PC-3 (cell line): Measurements from ENCODE around the gene NLRP10. TPM values are rescaled to one million over a fixed set of nuclear protein-coding genes. Genes with fewer than 3 reads are reported as not detected.

Source experiments
- ATAC-seq: fragments of 200-7000 bp; cut with Tn5 transposase; 2 replicates; pipeline ENCODE4 v1.9.1; 2020; ENCODE audit warnings: mild to moderate bottlenecking, moderate library complexity
- BruUV-seq: library from RNA; stranded (reverse); fragments of 400-500 nt; replicated peaks from 2 replicates; lab custom pipeline; 2021; lab: Mats Ljungman, UMichigan
- CTCF ChIA-PET: fragments of 300-600 bp; sonication (Branson Sonifier 250); formaldehyde crosslinking; loops from one replicate; lab custom pipeline; 2022; ENCODE audit warnings: antibody characterized with exemption; lab: Charles Lee
- POLR2A ChIA-PET: fragments of 300-600 bp; sonication (Branson Sonifier 250); formaldehyde crosslinking; loops from one replicate; lab custom pipeline; 2022; ENCODE audit warnings: antibody characterized with exemption; ENCODE audit not compliant: unreplicated experiment; lab: Charles Lee
- DNase-seq: peaks from one replicate; pipeline ENCODE4 v3.0.0-alpha.2; 2015
- H2AFZ ChIP-seq: fragments of 300-600 bp; sonication (generic); 2 replicates; pipeline ENCODE4 v1.6.0; 2016; ENCODE audit warnings: antibody characterized with exemption, low read length
- H3F3A ChIP-seq: fragments of 300-600 bp; sonication (generic); one replicate; pipeline ENCODE4 v1.6.0; 2017; ENCODE audit warnings: antibody characterized with exemption, low read length, control low read depth, mild to moderate bottlenecking; ENCODE audit not compliant: unreplicated experiment
- H3K27ac ChIP-seq: fragments of 300-600 bp; sonication (generic); 2 replicates; pipeline ENCODE4 v1.5.1; 2016; ENCODE audit warnings: mild to moderate bottlenecking, low read length
- H3K27me3 ChIP-seq: fragments of 300-600 bp; sonication (generic); 2 replicates; pipeline ENCODE4 v1.6.1; 2016; ENCODE audit warnings: low read length, mixed read lengths
- H3K36me3 ChIP-seq: fragments of 300-600 bp; sonication (generic); 2 replicates; pipeline ENCODE4 v1.6.1; 2016; ENCODE audit warnings: low read depth, mixed run types, low read length, mixed read lengths
- H3K4me1 ChIP-seq: fragments of 300-600 bp; sonication (generic); 2 replicates; pipeline ENCODE4 v1.5.1; 2016; ENCODE audit warnings: low read length; ENCODE audit not compliant: insufficient read depth
- H3K4me2 ChIP-seq: fragments of 300-600 bp; sonication (generic); 2 replicates; pipeline ENCODE4 v1.6.0; 2016; ENCODE audit warnings: low read length
- H3K4me3 ChIP-seq: fragments of 300-600 bp; sonication (generic); 2 replicates; pipeline ENCODE4 v1.5.1; 2016; ENCODE audit warnings: mild to moderate bottlenecking, low read length, mixed read lengths
- H3K79me2 ChIP-seq: fragments of 300-600 bp; sonication (generic); 2 replicates; pipeline ENCODE4 v1.6.1; 2017; ENCODE audit warnings: low read length, mixed read lengths
- H3K9ac ChIP-seq: fragments of 300-600 bp; sonication (generic); 2 replicates; pipeline ENCODE4 v1.6.0; 2016; ENCODE audit warnings: mild to moderate bottlenecking, low read length
- H3K9me2 ChIP-seq: fragments of 300-600 bp; sonication (generic); replicated peaks from 2 replicates; pipeline ENCODE4 v1.6.1; 2016; ENCODE audit warnings: mixed run types, low read length, mixed read lengths
- H3K9me3 ChIP-seq: fragments of 300-600 bp; sonication (generic); 2 replicates; pipeline ENCODE4 v1.6.1; 2016; ENCODE audit warnings: low read length, mixed read lengths
- H4K20me1 ChIP-seq: fragments of 300-600 bp; sonication (generic); 2 replicates; pipeline ENCODE4 v1.6.1; 2016; ENCODE audit warnings: low read length, mixed read lengths
- EZH2 ChIP-seq: fragments of 300-600 bp; sonication (generic); IDR thresholded peaks from one replicate; pipeline ENCODE4 v1.6.1; 2017; ENCODE audit warnings: antibody characterized with exemption, mild to moderate bottlenecking, low read length; ENCODE audit not compliant: unreplicated experiment
- EZH2phosphoT487 ChIP-seq: fragments of 300-600 bp; sonication (generic); IDR thresholded peaks from 2 replicates; pipeline ENCODE4 v1.6.1; 2018; ENCODE audit warnings: mild to moderate bottlenecking, antibody characterized with exemption, low read length, borderline replicate concordance
- intact Hi-C: fragments of 100-400 bp; cut with micrococcal nuclease; formaldehyde crosslinking; loops from 2 replicates; pipeline ENCODE4 v1.9.0; 2023
- total RNA-seq: library from RNA; depleted of rRNA; stranded (reverse); fragments of >200 nt; gene quantifications from 2 replicates; pipeline ENCODE4 v1.2.3, GENCODE V29; 2014; rRNA removed
- TF ChIP-seq, protein P1 (sequence below): fragments of 300-600 bp; sonication (generic); conservative IDR thresholded peaks from 2 replicates; pipeline ENCODE4 v1.5.1; 2017; ENCODE audit warnings: antibody characterized with exemption, low read depth, mild to moderate bottlenecking, low read length

NLRP10 gene
- total RNA-seq, 1 experiment from 2014 or later = 1.9 TPM

DNA sequence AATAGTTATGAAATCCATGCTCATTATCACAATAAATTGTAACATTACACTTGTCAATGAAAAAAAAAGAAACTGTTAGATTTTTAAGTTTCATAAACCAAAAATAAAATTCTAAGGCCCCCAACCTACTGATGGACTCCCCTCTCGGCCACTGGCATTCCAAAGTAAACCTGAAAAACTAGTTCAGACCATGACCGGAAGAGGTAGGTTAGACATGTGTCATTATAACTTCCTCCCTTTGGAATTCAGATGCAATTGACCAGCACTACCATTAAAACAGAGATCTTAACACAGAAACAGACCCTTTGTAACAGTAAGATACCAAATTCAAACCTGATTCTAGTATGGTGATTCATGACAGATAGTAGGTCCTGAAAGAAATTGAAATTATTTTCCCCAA is 47.1 kb downstream of the NLRP10 start:
- no TSS peak for BruUV-seq
- Histone ChIP-seq H4K20me1 (no peaks in the 10 kb centered on the region), H3K4me1 (peaks cover 7% of the 10 kb centered on the region), H3K79me2 (no peaks in the 10 kb centered on the region), H3K36me3 (no peaks in the 10 kb centered on the region), H3K27ac (no peak overlapping the region), H3K9ac (no peak overlapping the region), H3K9me3 (no peaks in the 10 kb centered on the region), H2AFZ (no peak overlapping the region), H3K27me3 (no peaks in the 10 kb centered on the region), H3F3A (no peaks in the 10 kb centered on the region), H3K4me2 (peak overlapping the region; percentile 17; the same call in 1 of the 2 replicates), H3K9me2 (no peaks in the 10 kb centered on the region), H3K4me3 (no peak overlapping the region)
- intact Hi-C loops = no loop called here
- no peak for ATAC-seq
- ChIA-PET POLR2A (no interaction called here), CTCF (no interaction called here)
- peak; percentile 54 for DNase-seq
- TF ChIP-seq, protein P1, sequence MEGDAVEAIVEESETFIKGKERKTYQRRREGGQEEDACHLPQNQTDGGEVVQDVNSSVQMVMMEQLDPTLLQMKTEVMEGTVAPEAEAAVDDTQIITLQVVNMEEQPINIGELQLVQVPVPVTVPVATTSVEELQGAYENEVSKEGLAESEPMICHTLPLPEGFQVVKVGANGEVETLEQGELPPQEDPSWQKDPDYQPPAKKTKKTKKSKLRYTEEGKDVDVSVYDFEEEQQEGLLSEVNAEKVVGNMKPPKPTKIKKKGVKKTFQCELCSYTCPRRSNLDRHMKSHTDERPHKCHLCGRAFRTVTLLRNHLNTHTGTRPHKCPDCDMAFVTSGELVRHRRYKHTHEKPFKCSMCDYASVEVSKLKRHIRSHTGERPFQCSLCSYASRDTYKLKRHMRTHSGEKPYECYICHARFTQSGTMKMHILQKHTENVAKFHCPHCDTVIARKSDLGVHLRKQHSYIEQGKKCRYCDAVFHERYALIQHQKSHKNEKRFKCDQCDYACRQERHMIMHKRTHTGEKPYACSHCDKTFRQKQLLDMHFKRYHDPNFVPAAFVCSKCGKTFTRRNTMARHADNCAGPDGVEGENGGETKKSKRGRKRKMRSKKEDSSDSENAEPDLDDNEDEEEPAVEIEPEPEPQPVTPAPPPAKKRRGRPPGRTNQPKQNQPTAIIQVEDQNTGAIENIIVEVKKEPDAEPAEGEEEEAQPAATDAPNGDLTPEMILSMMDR = no peak
- TF ChIP-seq EZH2phosphoT487 (no peak), EZH2 (no peak)

Other genes with a start within 250 kb of the NLRP10 start
- not detected in 2 replicates for gene OR5P2, start 168.5 kb downstream of the NLRP10 start, total RNA-seq
- gene OR5P3, start 134.6 kb downstream of the NLRP10 start, total RNA-seq = not detected in 2 replicates
- gene OR10A6, start 34.2 kb downstream of the NLRP10 start, total RNA-seq = not detected in 2 replicates
- gene OR10A3, start 23.7 kb downstream of the NLRP10 start, total RNA-seq = not detected in 2 replicates
- gene EIF3F, start 21.9 kb upstream of the NLRP10 start, total RNA-seq = 182 and 227 TPM in 2 replicates
- 3.2 and 3.3 TPM in 2 replicates for gene TUB, start 115.8 kb upstream of the NLRP10 start, total RNA-seq
- not detected in 2 replicates for gene RIC3, start 203.6 kb upstream of the NLRP10 start, total RNA-seq